Prostate gland (tissue), 2 donors: ENCODE measurements around the gene PPIAL4G. TPM values are rescaled to one million over a fixed set of nuclear protein-coding genes. Genes with fewer than 3 reads are reported as not detected.

Source experiments
- small RNA-seq, 2 donors: library from RNA; depleted of rRNA; stranded (forward); fragments of <200 nt; gene quantifications; one replicate each; pipeline ENCODE3, GENCODE V24; 2016
- total RNA-seq, 2 donors: library from RNA; depleted of rRNA; stranded (reverse); fragments of >200 nt; gene quantifications; one replicate each; pipeline ENCODE4 v1.1.0, GENCODE V29; 2016

PPIAL4G gene
- total RNA-seq, 2 donors from 2014 or later = not detected

Small RNA genes lying within 50 kb of the gene (small RNA-seq; reads per million reads assigned to genes)
- 0 reads per million in 2 donors for gene RF00003

Other genes starting within 250 kb of the PPIAL4G start
- gene NBPF14, start 112.7 kb upstream of the PPIAL4G start, total RNA-seq = 10 to 100 TPM; 38.7 to 41.5 TPM